GM12872 (cell line): ENCODE data around the gene TOM1.

Experiments used
- TF ChIP-seq, protein P1 (sequence below): IDR thresholded peaks from 3 replicates; pipeline ENCODE4 v1.5.1; 2011; ENCODE audit warnings: low read depth, mild to moderate bottlenecking, low read length, moderate library complexity; ENCODE audit not compliant: insufficient read depth

Gene TOM1

DNA sequence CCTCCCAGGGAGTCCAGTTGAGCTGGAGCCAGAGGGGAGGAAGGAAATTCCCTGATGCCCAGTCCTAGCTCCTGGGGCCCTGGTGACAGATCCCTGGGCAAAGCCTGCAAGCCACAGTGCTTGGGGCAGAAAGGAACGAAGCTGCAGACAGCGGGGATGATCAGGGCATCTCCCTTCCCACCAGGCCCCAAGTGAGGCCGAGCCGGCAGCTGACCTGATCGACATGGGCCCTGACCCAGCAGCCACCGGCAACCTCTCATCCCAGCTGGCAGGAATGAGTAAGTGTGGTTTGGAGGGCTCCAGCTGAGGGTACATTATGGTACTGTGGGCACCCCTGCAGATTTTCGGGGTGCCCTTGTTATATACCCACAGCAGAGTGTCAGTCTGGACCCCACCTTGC is 33.5 kb downstream of the TOM1 start:
- TF ChIP-seq, protein P1, sequence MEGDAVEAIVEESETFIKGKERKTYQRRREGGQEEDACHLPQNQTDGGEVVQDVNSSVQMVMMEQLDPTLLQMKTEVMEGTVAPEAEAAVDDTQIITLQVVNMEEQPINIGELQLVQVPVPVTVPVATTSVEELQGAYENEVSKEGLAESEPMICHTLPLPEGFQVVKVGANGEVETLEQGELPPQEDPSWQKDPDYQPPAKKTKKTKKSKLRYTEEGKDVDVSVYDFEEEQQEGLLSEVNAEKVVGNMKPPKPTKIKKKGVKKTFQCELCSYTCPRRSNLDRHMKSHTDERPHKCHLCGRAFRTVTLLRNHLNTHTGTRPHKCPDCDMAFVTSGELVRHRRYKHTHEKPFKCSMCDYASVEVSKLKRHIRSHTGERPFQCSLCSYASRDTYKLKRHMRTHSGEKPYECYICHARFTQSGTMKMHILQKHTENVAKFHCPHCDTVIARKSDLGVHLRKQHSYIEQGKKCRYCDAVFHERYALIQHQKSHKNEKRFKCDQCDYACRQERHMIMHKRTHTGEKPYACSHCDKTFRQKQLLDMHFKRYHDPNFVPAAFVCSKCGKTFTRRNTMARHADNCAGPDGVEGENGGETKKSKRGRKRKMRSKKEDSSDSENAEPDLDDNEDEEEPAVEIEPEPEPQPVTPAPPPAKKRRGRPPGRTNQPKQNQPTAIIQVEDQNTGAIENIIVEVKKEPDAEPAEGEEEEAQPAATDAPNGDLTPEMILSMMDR: no peak

DNA sequence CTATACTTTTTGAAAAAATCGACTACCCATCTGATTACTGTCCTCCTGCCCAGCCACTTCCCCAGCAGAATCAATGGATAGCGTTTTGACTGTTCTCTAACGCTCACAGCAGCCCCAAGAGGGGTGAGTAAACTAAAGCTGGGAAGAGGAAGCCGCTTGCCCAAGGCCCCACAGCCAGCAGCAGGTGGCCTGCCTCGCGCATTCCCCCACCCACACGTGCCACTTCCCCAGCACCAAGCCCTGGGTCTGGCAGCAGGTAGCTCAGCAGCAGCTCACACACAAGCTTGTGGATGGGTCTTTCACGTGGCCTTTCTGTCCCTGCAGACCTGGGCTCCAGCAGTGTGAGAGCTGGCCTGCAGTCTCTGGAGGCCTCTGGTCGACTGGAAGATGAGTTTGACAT is 34.3 kb downstream of the TOM1 start:
- TF ChIP-seq, protein P1: no peak

DNA sequence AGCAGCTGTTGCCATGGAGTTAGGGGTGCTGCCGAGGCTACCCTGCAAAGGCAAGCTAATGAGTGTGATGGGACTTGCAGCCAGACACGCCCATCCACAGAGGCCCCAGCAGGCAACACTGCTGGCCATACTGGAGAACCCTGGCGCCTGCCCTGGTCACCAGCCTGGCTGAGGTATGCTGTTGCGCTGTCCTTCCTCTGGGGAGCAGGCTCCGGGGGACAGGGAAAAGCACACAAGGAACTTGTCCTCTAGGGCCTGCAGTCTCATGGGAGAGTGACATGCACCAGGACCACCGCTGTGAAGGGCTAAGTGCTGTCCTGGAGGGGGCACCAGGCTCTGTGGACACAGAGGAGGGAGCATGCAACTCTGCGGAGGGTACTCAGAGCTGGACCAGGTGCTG is 35.8 kb downstream of the TOM1 start:
- TF ChIP-seq, protein P1: no peak

DNA sequence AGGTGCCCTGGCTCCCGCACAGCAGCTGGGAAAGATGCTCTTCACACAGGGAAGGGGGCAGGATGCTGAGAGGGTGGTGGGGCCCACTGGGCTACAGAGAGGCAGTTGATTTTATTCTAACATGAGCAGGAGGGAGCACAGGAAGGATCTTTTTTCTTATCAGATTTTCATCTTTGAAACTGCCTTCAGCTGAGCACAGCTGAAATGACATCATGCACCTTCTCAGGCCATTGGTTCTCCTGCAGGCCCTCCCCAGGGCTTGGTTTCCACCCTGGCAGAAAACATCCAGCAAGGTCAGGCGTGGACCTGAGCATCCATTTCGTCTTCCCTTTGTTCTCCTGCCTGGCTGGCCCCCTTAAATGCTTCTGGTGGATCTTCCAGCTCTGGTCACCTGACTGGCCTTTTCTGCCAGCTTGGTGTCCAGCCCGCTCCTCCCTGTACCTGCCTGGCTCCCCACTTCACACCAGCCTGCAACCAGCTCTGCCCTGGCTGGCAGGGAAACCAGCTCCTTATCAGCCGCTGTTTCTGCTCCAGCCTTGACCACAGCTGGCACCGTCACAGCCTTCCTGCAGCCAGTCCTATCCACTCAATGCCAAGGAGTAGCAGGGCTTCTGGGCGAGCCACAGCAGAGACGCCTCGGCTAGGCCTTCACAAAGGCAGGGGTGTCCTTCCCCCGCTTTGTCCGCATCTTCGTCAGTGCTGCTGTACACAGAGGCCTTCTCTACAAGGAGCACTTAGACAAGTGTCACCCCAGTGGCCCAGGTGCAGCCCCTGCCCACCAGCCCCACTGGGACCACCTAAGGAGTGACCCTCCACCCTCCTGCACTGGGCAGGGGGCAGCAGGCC is 36.5 kb downstream of the TOM1 start:
- TF ChIP-seq, protein P1: no peak

DNA sequence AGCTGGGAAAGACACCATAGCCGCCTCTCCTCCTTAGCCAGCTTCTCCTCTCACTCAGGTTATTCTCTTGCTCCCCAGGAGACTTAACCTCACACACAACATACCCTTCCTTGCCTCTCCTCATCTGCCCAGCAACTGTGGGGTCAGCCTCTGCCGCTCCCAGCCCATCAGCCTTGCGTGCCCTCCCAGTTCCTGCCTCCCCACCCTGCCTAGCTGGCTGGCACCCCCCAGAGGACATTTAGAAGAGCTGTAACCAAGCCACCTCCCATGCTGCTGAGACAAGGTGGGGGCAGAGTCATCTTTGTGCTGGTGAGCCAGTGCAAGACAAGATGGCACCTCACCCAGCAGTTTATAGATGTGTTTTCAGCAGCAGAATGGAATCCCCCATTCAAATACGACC is 38.2 kb downstream of the TOM1 start:
- TF ChIP-seq, protein P1: peak; percentile 38; the same call in 1 of the 3 replicates

DNA sequence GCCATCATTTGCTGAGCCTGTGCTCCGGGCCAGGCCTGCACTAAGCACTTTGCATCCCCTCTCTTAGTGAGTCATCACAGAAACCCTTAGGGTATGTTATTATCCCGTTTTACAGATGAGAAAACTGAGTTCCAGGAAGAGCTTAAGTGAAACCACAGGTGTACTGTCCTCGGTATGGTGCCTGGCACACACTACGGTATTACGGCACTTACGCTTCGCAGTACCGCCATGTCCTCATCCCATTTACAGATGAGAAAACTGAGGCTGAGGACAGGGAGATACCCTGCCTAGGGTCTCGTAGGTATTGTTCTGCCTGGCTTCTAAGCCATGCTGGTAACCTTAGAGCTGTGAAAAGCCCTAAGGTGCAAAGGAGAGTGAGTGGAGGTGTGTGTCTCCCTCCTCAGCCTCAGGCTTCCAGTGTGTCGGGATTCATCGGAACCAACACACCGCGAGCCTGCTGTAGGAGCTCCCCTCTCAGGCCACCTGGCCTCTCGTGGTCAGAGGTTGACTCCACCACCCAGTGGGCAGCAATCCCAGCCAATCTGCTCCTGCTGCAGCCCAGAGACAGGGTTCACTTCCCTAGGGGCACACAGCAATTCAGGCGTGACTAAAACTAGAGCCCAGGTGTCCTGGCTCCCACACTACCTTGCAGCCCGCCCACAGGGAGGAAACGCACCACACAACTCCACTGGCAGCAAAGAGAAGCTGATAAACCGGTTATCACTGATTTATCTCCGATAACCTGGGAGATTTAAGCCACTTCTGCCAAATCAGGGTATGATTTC is 41.6 kb downstream of the TOM1 start:
- TF ChIP-seq, protein P1: no peak

DNA sequence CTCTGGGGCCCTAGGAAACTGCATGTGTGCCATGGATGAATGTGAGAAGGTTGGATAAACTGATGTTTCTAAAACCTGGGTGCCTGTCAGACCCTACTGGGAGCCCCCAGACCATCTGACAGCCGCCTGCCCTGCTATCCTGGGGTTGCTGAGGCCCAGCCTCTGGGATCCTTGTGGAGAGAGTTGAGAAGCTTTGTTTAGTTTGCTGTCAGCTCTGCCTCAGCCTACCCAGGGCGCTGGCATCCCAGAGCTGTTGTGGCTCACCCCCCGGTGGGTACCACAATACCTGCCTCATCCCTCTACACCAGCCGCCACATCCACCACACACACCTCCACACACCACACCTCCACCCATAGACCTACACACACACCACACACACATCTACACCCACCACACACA is 42.7 kb downstream of the TOM1 start:
- TF ChIP-seq, protein P1: no peak
